Lower leg skin (tissue), 4 donors: Measurements from ENCODE around the gene MECR. TPM values are rescaled to one million over a fixed set of nuclear protein-coding genes. Genes with fewer than 3 reads are reported as not detected.
"Not testable (repeated sequence)": the region's sequence is repeated elsewhere in the genome, so short reads cannot be mapped to it uniquely, and the experiment has no call there.

Experiments used
- DNase-seq, 2 donors: peaks; one replicate each; pipeline ENCODE4 v3.0.0-alpha.2; 2019; ENCODE audit warnings: low spot score in 2 of 2
- H3K4me3 ChIP-seq: fragments of 200-600 bp; sonication (generic); 2 replicates; pipeline ENCODE4 v1.5.1; 2017; ENCODE audit warnings: mild to moderate bottlenecking, low read depth; ENCODE audit not compliant: poor library complexity, severe bottlenecking
- POLR2A ChIP-seq, 2 donors: fragments of 450-650 bp; IDR thresholded peaks; one replicate each; pipeline ENCODE4 v1.6.1; 2016 to 2017; ENCODE audit warnings: antibody characterized with exemption in 2 of 2, mild to moderate bottlenecking in 1 of 2, moderate library complexity in 1 of 2
- WGBS, 2 donors: methylation state at CpG; one replicate each; pipeline ENCODE4 v1.1.5; 2018; 5-methylcytosine and 5-hydroxymethylcytosine counted together
- intact Hi-C: fragments of 100-400 bp; cut with DNase I; formaldehyde crosslinking; loops from one replicate; pipeline ENCODE4 v1.15.0; 2023; ENCODE audit warnings: low total_unique reads
- total RNA-seq, 4 donors: library from RNA; depleted of rRNA; stranded (reverse); fragments of >200 nt; gene quantifications; one replicate each; pipeline ENCODE4 v1.1.0, GENCODE V29; 2016
- TF ChIP-seq, protein P1 (sequence below), 3 donors: fragments of 450-650 bp; IDR thresholded peaks; one replicate each; pipeline ENCODE4 v1.5.1; 2016; ENCODE audit warnings: antibody characterized with exemption in 3 of 3, mild to moderate bottlenecking in 3 of 3, moderate library complexity in 2 of 3

Gene MECR
- total RNA-seq, 4 donors from 2014 or later: 23.2 to 28.3 (median 25.3) TPM

DNA sequence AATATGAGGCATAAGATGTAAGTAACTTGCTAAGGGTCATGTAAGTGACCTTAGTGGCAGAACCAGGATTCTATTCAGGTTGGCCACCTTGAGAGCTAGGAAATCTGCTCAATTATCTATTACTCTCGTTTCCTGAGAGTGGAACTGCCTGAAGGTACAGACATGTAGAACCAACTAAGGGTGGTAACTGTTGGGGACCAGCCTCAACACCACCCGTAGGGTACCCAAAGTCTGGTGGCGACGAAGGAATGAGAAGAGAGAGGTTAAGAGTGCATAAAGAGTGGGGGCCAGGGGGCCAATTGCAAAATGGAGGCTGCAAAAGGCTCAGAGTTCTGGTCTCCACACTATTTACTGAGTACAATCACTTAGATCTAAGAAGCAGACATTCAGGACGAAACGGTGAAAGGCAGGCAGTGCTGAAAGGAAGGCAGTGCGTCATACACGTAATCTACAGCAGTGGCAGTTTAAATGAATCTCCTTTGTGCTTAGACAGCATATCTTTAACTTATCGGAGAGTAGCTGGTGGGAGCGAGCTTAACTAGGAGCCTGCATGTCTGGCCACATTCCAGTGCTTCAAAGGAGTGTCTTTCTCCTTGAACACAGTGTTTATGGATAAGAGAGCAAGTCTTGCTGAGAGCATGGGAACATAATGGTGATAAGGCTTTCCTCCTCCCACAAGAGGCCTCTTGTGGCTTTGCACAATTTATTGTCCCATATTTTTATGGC, 74.0 kb downstream of the MECR start:
- intact Hi-C loops: no loop called here

DNA sequence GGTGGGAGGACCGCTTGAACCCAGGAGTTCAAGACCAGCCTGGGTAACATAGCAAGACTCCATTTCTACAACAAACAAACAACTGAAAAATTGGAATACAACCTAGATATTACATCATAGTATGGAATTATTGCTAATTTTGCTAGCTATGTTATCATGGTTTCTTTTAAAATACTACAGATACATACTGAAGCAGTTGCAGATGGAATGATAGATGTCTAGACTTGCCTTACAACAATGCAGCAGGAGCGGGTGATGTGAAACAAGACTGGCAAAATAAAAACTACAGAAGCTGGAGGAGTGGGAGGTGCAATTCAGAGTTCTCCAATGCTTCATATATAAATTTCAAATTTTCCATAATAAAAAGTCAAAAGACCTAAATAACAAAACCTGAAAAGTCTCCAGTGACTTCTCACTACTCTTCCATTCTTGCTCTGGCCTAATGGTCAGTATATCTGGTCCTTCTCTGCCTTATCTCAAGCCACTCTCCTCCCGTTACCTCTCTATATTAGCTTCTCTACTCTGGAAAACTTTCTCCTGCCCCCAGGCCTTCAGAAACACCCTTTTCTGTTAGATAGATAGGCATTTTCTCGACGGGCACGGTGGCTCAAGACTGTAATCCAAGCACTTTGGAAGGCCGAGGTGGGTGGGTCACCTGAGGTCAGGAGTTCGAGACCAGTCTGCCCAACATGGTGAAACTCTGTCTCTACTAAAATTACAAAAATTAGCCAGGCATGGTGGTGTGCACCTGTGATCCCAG, 78.5 kb downstream of the MECR start:
- no peak for TF ChIP-seq POLR2A (IDR thresholded peaks at IDR 0.05)
- TF ChIP-seq, protein P1, sequence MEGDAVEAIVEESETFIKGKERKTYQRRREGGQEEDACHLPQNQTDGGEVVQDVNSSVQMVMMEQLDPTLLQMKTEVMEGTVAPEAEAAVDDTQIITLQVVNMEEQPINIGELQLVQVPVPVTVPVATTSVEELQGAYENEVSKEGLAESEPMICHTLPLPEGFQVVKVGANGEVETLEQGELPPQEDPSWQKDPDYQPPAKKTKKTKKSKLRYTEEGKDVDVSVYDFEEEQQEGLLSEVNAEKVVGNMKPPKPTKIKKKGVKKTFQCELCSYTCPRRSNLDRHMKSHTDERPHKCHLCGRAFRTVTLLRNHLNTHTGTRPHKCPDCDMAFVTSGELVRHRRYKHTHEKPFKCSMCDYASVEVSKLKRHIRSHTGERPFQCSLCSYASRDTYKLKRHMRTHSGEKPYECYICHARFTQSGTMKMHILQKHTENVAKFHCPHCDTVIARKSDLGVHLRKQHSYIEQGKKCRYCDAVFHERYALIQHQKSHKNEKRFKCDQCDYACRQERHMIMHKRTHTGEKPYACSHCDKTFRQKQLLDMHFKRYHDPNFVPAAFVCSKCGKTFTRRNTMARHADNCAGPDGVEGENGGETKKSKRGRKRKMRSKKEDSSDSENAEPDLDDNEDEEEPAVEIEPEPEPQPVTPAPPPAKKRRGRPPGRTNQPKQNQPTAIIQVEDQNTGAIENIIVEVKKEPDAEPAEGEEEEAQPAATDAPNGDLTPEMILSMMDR (IDR thresholded peaks at IDR 0.05): no peak
- intact Hi-C loops: no loop called here
- WGBS, 2 donors: 78 to 87% methylated on average over 8 of the region's 8 CpGs
- peak in 1 of 2 donors; percentile 39 for DNase-seq
- no peak overlapping the region for H3K4me3 ChIP-seq

More for the DNA sequence above, 74.0 kb downstream of the MECR start:
- no peak overlapping the region for H3K4me3 ChIP-seq
- DNase-seq: no peak
- 64 to 68% methylated on average over 10 of the region's 10 CpGs for WGBS, 2 donors
- TF ChIP-seq POLR2A (IDR thresholded peaks at IDR 0.05): no peak
- TF ChIP-seq, protein P1 (IDR thresholded peaks at IDR 0.05): no peak

DNA sequence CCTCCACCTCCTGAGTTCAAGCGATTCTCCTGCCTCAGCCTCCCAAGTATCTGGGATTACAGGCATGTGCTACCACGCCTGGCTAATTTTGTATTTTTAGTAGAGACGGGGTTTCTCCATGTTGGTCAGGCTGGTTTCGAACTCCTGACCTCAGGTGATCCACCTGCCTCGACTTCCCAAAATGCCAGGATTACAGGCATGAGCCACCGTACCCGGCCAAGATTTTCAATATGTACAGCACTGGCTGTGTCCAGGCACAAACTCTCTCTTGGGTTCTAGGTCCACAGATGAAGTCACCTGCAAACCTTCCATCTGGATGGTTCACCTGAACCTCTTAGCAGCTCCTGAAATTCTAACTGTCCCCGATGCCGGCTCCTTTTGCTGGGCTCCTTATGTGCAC, 80.4 kb downstream of the MECR start:
- peak in 1 of 2 donors; percentile 57 for DNase-seq
- intact Hi-C loops, H3K4me3 ChIP-seq: not testable (repeated sequence)
- 95 to 97% methylated on average over 9 of the region's 9 CpGs for WGBS, 2 donors

DNA sequence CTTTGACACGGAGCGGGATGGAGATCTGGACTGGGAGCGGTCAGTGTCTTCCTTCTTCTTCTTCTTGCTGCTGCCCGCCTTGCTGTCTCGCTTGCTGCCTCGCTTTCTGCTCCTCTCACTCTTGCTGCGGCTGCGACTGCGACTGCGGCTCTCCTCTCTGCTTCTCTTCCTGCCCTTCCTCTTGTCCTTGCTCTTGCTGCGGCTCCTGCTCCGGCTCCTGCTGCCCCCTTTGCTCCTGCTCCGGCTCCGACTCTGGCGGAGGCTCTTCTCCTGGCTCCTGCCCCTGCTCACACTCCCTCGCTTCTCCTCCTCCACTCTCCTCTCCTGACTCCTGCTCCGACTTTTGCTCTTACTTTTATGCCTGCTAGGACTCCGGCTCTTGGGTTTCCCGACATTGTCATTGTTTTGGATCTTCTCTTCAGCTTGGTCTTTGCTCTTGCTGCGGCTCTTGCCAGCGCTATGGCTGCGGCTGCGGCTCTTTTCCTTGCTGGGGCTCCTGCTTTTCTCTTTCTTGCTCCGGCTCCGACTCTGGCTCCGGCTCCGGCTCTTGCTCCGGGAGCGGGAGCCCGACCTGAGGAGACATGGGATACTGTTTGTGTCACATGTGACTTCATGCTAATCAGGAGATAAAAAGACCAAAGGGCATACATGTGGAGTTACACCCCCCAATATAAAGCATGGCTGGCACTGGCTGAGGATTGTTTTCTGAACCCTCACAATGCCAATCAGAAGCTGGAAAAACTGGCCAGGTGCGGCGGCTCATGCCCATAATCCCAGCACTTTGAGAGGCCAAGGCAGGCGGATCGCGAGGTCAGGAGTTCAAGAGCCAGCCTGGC, 81.9 kb downstream of the MECR start:
- intact Hi-C loops: no loop called here
- peak in 1 of 2 donors; percentile 72 for DNase-seq
- TF ChIP-seq, protein P1 (IDR thresholded peaks at IDR 0.05): no peak
- no peak for TF ChIP-seq POLR2A (IDR thresholded peaks at IDR 0.05)
- H3K4me3 ChIP-seq: no peak overlapping the region
- 94 to 97% methylated on average over 35 of the region's 35 CpGs for WGBS, 2 donors

DNA sequence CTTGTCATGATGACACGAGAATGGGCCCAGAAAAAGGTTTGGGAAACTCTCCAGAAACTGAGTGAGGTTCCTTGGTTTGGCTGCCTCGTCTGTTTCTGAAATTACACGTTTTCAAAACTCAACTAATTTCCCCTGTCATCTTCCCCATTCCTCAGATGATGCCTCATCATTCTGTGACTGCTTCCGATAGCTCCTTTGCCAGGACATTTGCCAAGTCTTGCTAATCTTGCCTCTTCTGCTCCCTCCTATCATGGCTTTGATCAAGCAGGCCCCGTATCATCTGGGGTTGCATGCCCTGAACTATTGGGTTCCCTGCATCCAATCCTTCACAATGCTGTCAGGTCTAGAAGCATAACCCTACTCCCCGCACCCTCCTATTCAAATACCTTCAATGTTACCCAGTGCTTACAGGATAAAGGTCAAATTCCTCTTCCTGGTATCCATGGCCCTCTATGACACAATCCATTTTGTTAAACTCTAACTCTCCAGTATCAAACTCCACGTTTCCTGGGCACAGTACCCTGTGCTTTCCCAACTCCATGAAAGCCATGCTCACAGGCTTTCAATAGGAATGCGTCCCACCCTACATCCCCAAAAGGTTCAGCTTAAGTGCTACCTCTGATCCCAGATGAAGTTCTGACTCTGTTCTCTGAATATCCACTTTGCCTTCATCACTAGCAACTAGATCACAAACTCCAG, 84.8 kb downstream of the MECR start:
- peak in 1 of 2 donors; percentile 20 for DNase-seq
- H3K4me3 ChIP-seq: no peak overlapping the region
- WGBS, 2 donors: 55 to 56% methylated on average over 8 of the region's 8 CpGs
- intact Hi-C loops: no loop called here
- no peak for TF ChIP-seq POLR2A (IDR thresholded peaks at IDR 0.05)
- TF ChIP-seq, protein P1 (IDR thresholded peaks at IDR 0.05): no peak
